Measurements from ENCODE around the gene CXCR2. TPM values are rescaled to one million over a fixed set of nuclear protein-coding genes. Genes with fewer than 3 reads are reported as not detected.
"Not testable (repeated sequence)": the region's sequence is repeated elsewhere in the genome, so short reads cannot be mapped to it uniquely, and the experiment has no call there.

The CXCR2 gene
- total RNA-seq, 1 experiment from 2014 or later = not detected

DNA sequence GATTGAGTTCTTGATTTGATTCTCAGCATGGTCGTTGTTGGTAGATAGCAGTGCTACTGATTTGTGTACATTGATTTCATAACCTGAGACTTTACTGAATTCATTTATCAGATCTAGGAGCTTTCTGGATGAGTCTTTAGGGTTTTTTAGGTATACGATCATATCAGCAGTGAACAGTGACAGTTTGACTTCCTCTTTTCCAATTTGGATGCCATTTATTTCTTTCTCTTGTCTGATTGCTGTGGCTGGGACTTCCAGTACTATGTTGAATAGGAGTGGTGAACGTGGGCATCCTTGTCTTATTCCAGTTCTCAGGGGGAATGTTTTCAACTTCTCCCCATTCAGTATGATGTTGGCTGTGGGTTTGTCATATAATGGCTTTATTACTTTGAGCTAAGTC lies 27.9 kb upstream of the CXCR2 start:
- no peak for DNase-seq
- Histone ChIP-seq H3K4me3 (ENCODE audit: low read depth, low read length) (no peak overlapping the region), H3K4me1 (no peaks in the 10 kb centered on the region), H3K36me3 (ENCODE audit: control insufficient read depth, insufficient read depth, low read length) (no peaks in the 10 kb centered on the region), H3K9me3 (no peaks in the 10 kb centered on the region), H3K27me3 (replicated peaks; ENCODE audit: control insufficient read depth, insufficient read depth, low read length) (no peaks in the 10 kb centered on the region; the same call in 1 of the 2 replicates)
- ChIA-PET CTCF (no interaction called here), POLR2A (no interaction called here)
- Mint-ChIP-seq H3K4me3 (ENCODE audit: unreplicated experiment) (no peak overlapping the region), H3K27me3 (ENCODE audit: insufficient read depth, unreplicated experiment) (peaks cover 17% of the 10 kb centered on the region), H3K9me3 (ENCODE audit: unreplicated experiment) (no peaks in the 10 kb centered on the region), H3K36me3 (ENCODE audit: insufficient read depth, unreplicated experiment) (no peaks in the 10 kb centered on the region), H3K4me1 (ENCODE audit: low read depth, unreplicated experiment) (no peaks in the 10 kb centered on the region), H3K27ac (ENCODE audit: unreplicated experiment) (no peak overlapping the region)
- TF ChIP-seq, protein P1, sequence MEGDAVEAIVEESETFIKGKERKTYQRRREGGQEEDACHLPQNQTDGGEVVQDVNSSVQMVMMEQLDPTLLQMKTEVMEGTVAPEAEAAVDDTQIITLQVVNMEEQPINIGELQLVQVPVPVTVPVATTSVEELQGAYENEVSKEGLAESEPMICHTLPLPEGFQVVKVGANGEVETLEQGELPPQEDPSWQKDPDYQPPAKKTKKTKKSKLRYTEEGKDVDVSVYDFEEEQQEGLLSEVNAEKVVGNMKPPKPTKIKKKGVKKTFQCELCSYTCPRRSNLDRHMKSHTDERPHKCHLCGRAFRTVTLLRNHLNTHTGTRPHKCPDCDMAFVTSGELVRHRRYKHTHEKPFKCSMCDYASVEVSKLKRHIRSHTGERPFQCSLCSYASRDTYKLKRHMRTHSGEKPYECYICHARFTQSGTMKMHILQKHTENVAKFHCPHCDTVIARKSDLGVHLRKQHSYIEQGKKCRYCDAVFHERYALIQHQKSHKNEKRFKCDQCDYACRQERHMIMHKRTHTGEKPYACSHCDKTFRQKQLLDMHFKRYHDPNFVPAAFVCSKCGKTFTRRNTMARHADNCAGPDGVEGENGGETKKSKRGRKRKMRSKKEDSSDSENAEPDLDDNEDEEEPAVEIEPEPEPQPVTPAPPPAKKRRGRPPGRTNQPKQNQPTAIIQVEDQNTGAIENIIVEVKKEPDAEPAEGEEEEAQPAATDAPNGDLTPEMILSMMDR (IDR thresholded peaks at IDR 0.05; ENCODE audit: insufficient read depth in 1 of 2, low read depth in 1 of 2, low read length in 1 of 2, severe bottlenecking in 1 of 2, unreplicated experiment in 1 of 2) = no peak
- intact Hi-C loops (cut with micrococcal nuclease; ENCODE audit: unreplicated experiment) = no loop called here
- BruUV-seq (replicated peaks) = no TSS peak

DNA sequence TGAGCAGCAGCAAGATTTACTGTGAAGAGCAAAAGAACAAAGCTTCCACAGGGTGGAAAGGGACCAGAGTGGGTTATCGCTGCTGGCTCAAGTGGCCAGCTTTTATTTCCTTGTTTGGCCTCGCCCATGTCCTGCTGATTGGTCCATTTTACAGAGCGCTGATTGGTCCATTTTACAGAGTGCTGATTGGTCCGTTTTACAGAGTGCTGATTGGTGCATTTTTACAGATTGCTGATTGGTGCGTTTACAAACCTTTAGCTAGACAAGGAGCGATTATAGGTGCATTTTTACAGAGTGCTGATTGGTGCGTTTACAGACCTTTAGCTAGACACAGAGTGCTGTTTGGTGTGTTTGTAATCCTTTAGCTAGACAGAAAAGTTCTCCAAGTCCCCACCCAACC lies 17.0 kb upstream of the CXCR2 start:
- H3K36me3 Mint-ChIP-seq (ENCODE audit: insufficient read depth, unreplicated experiment); H3K36me3 ChIP-seq (ENCODE audit: control insufficient read depth, insufficient read depth, low read length); BruUV-seq (replicated peaks); H3K4me3 ChIP-seq (ENCODE audit: low read depth, low read length); intact Hi-C loops (cut with micrococcal nuclease; ENCODE audit: unreplicated experiment); H3K4me1 ChIP-seq; POLR2A ChIA-PET; H3K4me1 Mint-ChIP-seq (ENCODE audit: low read depth, unreplicated experiment); CTCF ChIA-PET; H3K27ac Mint-ChIP-seq (ENCODE audit: unreplicated experiment); H3K4me3 Mint-ChIP-seq (ENCODE audit: unreplicated experiment); H3K27me3 ChIP-seq (replicated peaks; ENCODE audit: control insufficient read depth, insufficient read depth, low read length); DNase-seq: not testable (repeated sequence)
- peaks cover 15% of the 10 kb centered on the region for H3K9me3 ChIP-seq
- Mint-ChIP-seq H3K9me3 (ENCODE audit: unreplicated experiment) (peaks cover 55% of the 10 kb centered on the region), H3K27me3 (ENCODE audit: insufficient read depth, unreplicated experiment) (peaks cover 11% of the 10 kb centered on the region)

DNA sequence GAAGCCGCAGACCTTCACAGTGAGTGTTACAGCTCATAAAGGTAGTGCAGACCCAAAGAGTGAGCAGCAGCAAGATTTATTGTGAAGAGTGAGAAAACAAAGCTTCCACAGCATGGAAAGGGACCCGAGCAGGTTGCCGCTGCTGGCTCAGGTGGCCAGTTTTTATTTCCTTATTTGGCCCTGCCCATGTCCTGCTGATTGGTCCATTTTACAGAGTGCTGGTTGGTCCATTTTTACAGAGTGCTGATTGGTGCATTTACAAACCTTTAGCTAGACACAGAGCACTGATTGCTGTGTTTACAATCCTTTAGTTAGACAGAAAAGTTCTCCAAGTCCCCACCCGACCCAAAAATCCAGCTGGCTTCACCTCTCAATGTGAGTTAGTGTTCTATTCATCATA lies 4.0 kb upstream of the CXCR2 start:
- POLR2A ChIA-PET; H3K27me3 Mint-ChIP-seq (ENCODE audit: insufficient read depth, unreplicated experiment); H3K27me3 ChIP-seq (replicated peaks; ENCODE audit: control insufficient read depth, insufficient read depth, low read length); H3K4me1 Mint-ChIP-seq (ENCODE audit: low read depth, unreplicated experiment); H3K4me1 ChIP-seq; H3K27ac Mint-ChIP-seq (ENCODE audit: unreplicated experiment); H3K4me3 Mint-ChIP-seq (ENCODE audit: unreplicated experiment); H3K4me3 ChIP-seq (ENCODE audit: low read depth, low read length); CTCF ChIA-PET; BruUV-seq (replicated peaks); intact Hi-C loops (cut with micrococcal nuclease; ENCODE audit: unreplicated experiment); H3K36me3 ChIP-seq (ENCODE audit: control insufficient read depth, insufficient read depth, low read length); DNase-seq; H3K36me3 Mint-ChIP-seq (ENCODE audit: insufficient read depth, unreplicated experiment): not testable (repeated sequence)
- H3K9me3 Mint-ChIP-seq (ENCODE audit: unreplicated experiment) = peaks cover 31% of the 10 kb centered on the region
- H3K9me3 ChIP-seq = peaks cover 18% of the 10 kb centered on the region; the same call in 1 of the 2 replicates

DNA sequence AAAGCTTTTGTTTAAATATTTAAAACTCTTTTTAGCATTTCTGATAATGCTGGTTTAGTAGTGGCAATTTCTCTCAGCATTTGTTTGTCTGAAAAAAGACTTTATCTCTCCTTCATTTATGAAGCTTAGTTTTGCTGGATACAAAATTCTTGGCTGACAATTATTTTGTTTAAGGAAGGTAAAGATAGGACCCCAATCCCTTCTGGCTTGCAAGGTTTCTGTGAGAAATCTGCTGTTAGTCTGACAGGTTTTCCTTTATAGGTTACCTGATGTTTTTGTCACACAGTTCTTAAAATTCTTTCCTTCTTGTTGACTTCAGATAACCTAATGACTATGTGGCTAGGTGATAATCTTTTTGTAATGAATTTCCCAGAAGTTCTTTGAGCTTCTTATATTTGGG lies 3.5 kb upstream of the CXCR2 start:
- H3K27me3 Mint-ChIP-seq (ENCODE audit: insufficient read depth, unreplicated experiment); intact Hi-C loops (cut with micrococcal nuclease; ENCODE audit: unreplicated experiment); H3K4me1 ChIP-seq: not testable (repeated sequence)

More for the DNA sequence above, 3.5 kb upstream of the CXCR2 start:
- POLR2A ChIA-PET; H3K36me3 ChIP-seq (ENCODE audit: control insufficient read depth, insufficient read depth, low read length); H3K4me3 ChIP-seq (ENCODE audit: low read depth, low read length); H3K27ac Mint-ChIP-seq (ENCODE audit: unreplicated experiment); BruUV-seq (replicated peaks); CTCF ChIA-PET; H3K4me3 Mint-ChIP-seq (ENCODE audit: unreplicated experiment); H3K4me1 Mint-ChIP-seq (ENCODE audit: low read depth, unreplicated experiment); H3K27me3 ChIP-seq (replicated peaks; ENCODE audit: control insufficient read depth, insufficient read depth, low read length); DNase-seq; H3K36me3 Mint-ChIP-seq (ENCODE audit: insufficient read depth, unreplicated experiment): not testable (repeated sequence)
- peaks cover 31% of the 10 kb centered on the region for H3K9me3 Mint-ChIP-seq (ENCODE audit: unreplicated experiment)
- H3K9me3 ChIP-seq = peaks cover 15% of the 10 kb centered on the region; the same call in 1 of the 2 replicates

Measured in Caco-2 (cell line).